Liver (tissue), 3 donors: ENCODE measurements around the gene USP30.

Source experiments
- EGR1 ChIP-seq, 2 donors: IDR thresholded peaks; 2 replicates each; pipeline ENCODE4 v1.6.1; 2016 to 2018; ENCODE audit warnings: antibody characterized with exemption in 2 of 2, low read depth in 2 of 2
- FOXA1 ChIP-seq: IDR thresholded peaks from 2 replicates; pipeline ENCODE4 v1.6.1; 2016; ENCODE audit warnings: antibody characterized with exemption
- HNF4G ChIP-seq: IDR thresholded peaks from 2 replicates; pipeline ENCODE4 v1.6.1; 2016; ENCODE audit warnings: antibody characterized with exemption
- RAD21 ChIP-seq, 2 donors: IDR thresholded peaks; 2 replicates each; pipeline ENCODE4 v1.6.1; 2016; ENCODE audit warnings: antibody characterized with exemption in 2 of 2, mild to moderate bottlenecking in 2 of 2
- RXRA ChIP-seq, 2 donors: IDR thresholded peaks; 2 replicates each; pipeline ENCODE4 v1.6.1; 2017 to 2018; ENCODE audit warnings: antibody characterized with exemption in 2 of 2, mild to moderate bottlenecking in 1 of 2
- SP1 ChIP-seq: IDR thresholded peaks from 2 replicates; pipeline ENCODE4 v1.6.1; 2018; ENCODE audit warnings: antibody characterized with exemption, mild to moderate bottlenecking
- TAF1 ChIP-seq: conservative IDR thresholded peaks from 2 replicates; pipeline ENCODE4 v1.6.1; 2016; ENCODE audit warnings: antibody characterized with exemption, mild to moderate bottlenecking
- YY1 ChIP-seq: IDR thresholded peaks from 2 replicates; pipeline ENCODE4 v1.6.1; 2016; ENCODE audit warnings: antibody characterized with exemption, mild to moderate bottlenecking
- TF ChIP-seq, protein P1 (sequence below): fragments of 150-350 bp; IDR thresholded peaks from 2 replicates; pipeline ENCODE4 v1.5.1; 2017; ENCODE audit warnings: improper control_type of control experiment, low read depth, low read length; ENCODE audit not compliant: missing input control
- TF ChIP-seq, protein P2 (sequence below): IDR thresholded peaks from 2 replicates; pipeline ENCODE4 v1.6.1; 2016; ENCODE audit warnings: antibody characterized with exemption
- TF ChIP-seq, protein P3 (sequence below): IDR thresholded peaks from 2 replicates; pipeline ENCODE4 v1.6.1; 2016; ENCODE audit warnings: antibody characterized with exemption
- TF ChIP-seq, protein P4 (sequence below): IDR thresholded peaks from 2 replicates; pipeline ENCODE4 v1.6.1; 2016; ENCODE audit warnings: antibody characterized with exemption, mild to moderate bottlenecking
- donor health status: healthy.
- donor health status: healthy.

DNA sequence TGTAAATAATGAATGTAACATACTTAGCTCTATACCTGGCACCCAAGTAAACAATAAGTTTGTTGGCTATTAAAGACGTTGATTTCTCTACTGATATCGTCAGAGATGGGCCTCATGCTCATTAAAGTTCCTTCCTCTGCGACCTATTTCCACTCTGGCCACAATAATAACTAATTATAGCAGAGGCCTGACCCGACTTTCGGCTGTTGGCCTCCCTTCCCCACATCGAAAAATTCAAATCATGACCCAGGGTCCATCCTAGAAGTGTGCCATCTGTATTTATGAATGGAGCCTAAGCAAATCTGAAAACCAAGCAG lies 321 bp upstream of the USP30 start:
- TF ChIP-seq RAD21 (IDR thresholded peaks at IDR 0.05) (no peak), YY1 (no peak), FOXA1 (no peak), HNF4G (no peak), EGR1 (IDR thresholded peaks at IDR 0.05; ENCODE audit: low read depth in 2 of 2) (no peak), SP1 (no peak), RXRA (IDR thresholded peaks at IDR 0.05) (no peak), TAF1 (no peak)
- TF ChIP-seq, protein P1, sequence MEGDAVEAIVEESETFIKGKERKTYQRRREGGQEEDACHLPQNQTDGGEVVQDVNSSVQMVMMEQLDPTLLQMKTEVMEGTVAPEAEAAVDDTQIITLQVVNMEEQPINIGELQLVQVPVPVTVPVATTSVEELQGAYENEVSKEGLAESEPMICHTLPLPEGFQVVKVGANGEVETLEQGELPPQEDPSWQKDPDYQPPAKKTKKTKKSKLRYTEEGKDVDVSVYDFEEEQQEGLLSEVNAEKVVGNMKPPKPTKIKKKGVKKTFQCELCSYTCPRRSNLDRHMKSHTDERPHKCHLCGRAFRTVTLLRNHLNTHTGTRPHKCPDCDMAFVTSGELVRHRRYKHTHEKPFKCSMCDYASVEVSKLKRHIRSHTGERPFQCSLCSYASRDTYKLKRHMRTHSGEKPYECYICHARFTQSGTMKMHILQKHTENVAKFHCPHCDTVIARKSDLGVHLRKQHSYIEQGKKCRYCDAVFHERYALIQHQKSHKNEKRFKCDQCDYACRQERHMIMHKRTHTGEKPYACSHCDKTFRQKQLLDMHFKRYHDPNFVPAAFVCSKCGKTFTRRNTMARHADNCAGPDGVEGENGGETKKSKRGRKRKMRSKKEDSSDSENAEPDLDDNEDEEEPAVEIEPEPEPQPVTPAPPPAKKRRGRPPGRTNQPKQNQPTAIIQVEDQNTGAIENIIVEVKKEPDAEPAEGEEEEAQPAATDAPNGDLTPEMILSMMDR: no peak
- TF ChIP-seq, protein P2, sequence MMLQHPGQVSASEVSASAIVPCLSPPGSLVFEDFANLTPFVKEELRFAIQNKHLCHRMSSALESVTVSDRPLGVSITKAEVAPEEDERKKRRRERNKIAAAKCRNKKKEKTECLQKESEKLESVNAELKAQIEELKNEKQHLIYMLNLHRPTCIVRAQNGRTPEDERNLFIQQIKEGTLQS: no peak
- TF ChIP-seq, protein P3, sequence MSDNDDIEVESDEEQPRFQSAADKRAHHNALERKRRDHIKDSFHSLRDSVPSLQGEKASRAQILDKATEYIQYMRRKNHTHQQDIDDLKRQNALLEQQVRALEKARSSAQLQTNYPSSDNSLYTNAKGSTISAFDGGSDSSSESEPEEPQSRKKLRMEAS: no peak
- TF ChIP-seq, protein P4, sequence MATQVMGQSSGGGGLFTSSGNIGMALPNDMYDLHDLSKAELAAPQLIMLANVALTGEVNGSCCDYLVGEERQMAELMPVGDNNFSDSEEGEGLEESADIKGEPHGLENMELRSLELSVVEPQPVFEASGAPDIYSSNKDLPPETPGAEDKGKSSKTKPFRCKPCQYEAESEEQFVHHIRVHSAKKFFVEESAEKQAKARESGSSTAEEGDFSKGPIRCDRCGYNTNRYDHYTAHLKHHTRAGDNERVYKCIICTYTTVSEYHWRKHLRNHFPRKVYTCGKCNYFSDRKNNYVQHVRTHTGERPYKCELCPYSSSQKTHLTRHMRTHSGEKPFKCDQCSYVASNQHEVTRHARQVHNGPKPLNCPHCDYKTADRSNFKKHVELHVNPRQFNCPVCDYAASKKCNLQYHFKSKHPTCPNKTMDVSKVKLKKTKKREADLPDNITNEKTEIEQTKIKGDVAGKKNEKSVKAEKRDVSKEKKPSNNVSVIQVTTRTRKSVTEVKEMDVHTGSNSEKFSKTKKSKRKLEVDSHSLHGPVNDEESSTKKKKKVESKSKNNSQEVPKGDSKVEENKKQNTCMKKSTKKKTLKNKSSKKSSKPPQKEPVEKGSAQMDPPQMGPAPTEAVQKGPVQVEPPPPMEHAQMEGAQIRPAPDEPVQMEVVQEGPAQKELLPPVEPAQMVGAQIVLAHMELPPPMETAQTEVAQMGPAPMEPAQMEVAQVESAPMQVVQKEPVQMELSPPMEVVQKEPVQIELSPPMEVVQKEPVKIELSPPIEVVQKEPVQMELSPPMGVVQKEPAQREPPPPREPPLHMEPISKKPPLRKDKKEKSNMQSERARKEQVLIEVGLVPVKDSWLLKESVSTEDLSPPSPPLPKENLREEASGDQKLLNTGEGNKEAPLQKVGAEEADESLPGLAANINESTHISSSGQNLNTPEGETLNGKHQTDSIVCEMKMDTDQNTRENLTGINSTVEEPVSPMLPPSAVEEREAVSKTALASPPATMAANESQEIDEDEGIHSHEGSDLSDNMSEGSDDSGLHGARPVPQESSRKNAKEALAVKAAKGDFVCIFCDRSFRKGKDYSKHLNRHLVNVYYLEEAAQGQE: no peak
